Head of caudate nucleus (tissue), 42 donors: ENCODE results near the gene APOBEC4.
A peak's percentile ranks its signal among the peaks of the same experiment; 100 is the strongest.
"Not testable (repeated sequence)": the region's sequence is repeated elsewhere in the genome, so short reads cannot be mapped to it uniquely, and the experiment has no call there.

ENCODE experiments used
- DNase-seq, 42 donors: peaks; one replicate each; pipeline versions ENCODE4 v3.0.0 to v3.0.0-alpha.2; 2020 to 2021; ENCODE audit warnings: mixed read lengths in 7 of 42
- intact Hi-C: fragments of 100-400 bp; cut with DNase I; formaldehyde crosslinking; loops from one replicate; pipeline ENCODE4 v1.15.0; 2022

Gene APOBEC4

DNA sequence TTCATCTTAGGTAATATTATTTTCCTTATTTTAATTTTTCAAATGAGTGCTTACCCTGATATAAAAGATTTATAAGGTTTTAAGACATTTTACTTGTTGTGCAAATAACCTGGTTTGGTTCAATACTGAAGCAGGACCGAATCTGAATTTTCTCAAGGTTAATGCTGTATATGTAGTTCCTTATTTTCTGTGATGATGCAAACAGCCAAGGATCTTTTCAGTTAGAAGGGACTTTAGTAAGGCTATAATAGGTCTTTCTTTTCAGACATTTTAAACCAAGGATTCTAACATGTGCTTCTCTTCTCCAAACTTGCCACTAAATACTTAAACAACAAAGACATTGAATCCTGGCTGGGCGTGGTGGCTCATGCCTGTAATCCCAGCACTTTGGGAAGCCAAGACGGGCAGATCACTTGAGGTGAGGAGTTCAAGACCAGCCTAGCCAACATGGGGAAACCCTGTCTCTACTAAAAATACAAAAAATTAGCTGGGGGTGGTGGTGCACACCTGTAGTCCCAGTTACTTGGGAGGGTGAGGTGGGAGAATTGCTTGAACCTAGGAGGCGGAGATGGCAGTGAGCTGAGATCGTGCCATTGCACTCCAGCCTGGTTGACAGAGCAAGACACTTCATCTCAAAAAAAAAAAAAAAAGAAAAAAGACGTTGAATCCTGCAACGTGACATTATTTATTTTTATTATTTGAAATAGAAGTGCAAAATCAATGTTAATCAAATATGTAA lies 14.3 kb downstream of the APOBEC4 start:
- no peak for DNase-seq
- intact Hi-C loops = loop anchor here (10.0 kb wide), 1 partner anchor 166 kb away; the partner anchor contains the start of gene RGL1

DNA sequence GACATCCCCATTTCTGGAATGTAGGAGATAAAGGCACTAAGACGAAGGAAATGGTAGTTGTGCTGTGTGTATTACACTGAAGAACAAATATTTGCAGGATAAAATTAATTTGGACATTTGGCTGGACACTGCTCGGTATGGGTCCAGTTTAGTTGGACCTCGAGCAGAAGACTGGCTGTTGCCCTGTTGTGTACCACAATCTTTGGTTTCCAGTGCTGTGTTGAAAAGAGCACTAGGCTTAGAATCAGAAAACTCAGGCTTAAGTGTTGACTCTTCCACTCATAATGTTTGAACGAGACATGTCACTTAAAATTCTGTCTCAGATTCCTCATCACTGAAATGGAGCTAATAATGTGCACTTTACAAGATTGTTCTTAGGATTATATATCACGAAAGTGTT lies 16.3 kb downstream of the APOBEC4 start:
- intact Hi-C loops = loop anchor here (10.0 kb wide), 1 partner anchor 168 kb away; the partner anchor contains the start of gene RGL1
- no peak for DNase-seq

DNA sequence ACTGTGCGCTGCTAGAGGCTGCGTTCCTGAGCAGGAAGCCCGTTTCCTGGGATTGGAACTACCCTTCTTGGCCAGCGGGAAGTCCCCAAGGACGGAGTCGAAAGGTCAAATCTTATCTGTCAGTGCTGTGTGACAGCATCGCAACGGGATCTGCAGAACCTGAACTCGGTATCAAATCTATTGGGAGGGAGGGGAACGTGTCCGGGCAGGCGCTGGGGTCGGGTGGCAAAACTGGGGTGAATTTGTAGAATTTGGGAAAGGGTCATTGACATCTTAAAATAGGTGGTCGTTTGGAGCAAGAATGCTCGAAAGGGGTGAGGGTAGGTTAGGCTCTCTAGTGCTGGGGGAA lies 16.8 kb downstream of the APOBEC4 start:
- intact Hi-C loops = loop anchor here (10.0 kb wide), 1 partner anchor 168 kb away; the partner anchor contains the start of gene RGL1
- no peak for DNase-seq

DNA sequence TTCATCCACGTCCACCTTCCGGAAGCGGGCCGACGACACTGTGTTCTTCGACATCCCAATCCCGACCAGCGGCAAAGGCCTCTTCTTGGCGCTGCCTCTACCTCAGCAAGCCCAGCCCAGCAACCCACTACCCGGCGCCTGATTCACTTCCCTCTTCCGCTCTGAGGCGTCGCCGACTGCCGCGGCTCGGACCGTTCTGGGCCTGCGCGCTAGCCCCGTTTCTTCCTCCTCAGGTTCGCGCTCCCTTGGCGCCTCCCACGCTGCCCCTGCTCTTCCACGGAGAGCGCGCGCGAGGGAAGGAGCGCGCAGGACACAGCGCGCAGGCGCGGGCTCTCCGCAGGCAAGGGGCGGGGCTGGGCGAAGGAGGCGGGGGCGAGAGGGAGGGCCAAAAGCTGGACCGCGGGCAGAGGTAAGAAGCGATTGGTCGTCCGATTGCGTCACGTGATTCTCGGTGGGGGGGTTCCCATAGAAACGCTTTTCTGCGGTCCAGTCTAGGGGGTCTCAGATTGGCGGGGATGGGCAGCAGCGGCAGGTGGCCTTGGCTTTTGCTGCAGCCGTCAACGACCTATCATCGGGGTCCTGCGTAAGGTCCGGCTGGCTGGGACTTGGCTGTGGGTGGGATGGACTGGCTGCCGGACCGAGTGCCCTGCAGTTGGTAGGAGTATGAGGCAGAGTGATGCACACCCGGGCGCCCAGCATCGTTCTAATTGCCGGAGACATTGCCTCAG lies 17.3 kb downstream of the APOBEC4 start, which contains the start of gene ARPC5:
Gene ARPC5 (minus strand): TSS at position 178 of the 728 bp plus-strand sequence. CDS start 124 bp downstream, at position 54.
- intact Hi-C loops = loop anchor here (10.0 kb wide), 1 partner anchor 169 kb away; the partner anchor contains the start of gene RGL1
- DNase-seq = peak; percentile 93 to 99 (median 98)

DNA sequence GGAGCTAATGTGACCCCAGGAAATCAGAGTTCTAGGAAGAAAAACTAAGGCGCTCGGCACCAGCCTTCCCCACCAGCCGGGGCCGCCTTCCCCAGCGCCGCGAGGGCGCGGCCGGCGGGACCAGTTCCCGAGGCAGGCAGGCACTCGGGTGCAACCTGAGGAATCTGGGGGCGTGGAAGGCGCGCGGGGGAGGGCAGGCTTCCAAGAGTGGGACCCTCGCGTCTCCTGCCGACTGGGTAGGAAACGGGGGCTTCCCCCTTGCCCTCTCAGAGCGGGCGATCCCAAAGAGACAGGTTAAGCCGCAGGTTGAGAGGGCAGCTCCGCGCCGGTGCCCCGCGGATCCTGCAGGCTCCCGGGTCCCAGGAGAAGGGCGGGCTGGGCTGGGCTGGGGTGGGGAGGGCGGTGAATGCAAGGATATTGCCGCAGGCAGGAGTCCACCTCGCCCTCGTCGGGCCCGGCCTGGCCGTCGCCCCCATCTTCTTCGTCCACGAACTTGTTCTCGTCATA lies 18.0 kb downstream of the APOBEC4 start:
- intact Hi-C loops = loop anchor here (10.0 kb wide), 1 partner anchor 170 kb away; the partner anchor contains the start of gene RGL1
- DNase-seq = peak in 41 of 42 donors; percentile 18 to 74 (median 54)

- intact Hi-C loops = loop anchor here (10.0 kb wide), 1 partner anchor 170 kb away; the partner anchor contains the start of gene RGL1
- DNase-seq = no peak
Observed at GRCh38 chr1:183634429-183635065, 18.6 kb downstream of the APOBEC4 start.

GRCh38 chr1:183633676-183634343 lies 19.3 kb downstream of the APOBEC4 start:
- intact Hi-C loops = loop anchor here (10.0 kb wide), 1 partner anchor 171 kb away; the partner anchor contains the start of gene RGL1
- DNase-seq = peak in 10 of 42 donors; percentile 21 to 77 (median 46)

DNA sequence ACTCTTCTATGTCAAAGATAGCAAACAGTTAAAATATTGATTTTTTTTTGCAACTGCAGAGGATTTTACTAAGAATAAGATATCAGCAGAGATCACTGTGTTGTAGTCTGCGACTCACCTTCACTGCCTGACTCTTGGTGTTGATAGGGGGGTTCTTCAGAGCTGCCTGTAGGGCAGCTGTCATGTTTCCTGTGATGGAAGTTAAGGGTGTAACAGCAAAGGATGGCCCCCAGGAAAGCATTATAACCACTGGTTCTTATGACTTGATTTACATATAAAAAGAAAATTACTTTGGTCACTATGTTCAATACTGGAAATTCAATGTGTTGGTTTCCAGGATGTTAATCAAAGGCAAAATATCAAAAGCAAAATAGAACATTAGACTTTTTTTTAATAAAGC lies 20.2 kb downstream of the APOBEC4 start:
- intact Hi-C loops = loop anchor here (10.0 kb wide), 1 partner anchor 172 kb away; the partner anchor contains the start of gene RGL1
- DNase-seq = no peak

DNA sequence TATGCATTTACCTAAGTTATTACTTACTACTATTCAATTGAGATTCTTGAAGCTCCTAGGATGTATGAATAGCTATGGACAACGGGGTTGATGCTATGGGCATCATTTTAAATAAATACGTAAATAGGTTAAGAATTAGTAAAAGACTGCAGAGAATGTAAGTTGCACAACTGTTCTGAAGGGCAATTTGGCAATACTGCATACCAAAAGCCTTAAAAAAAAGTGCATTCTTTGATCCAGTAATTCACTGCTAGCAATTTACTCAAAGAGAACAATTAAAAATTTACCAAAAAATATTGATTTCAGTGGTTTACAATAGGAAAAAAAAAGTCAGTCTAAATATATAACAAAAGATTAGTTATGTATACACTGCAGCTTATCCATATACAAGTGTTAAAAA lies 21.0 kb downstream of the APOBEC4 start:
- intact Hi-C loops = loop anchor here (10.0 kb wide), 1 partner anchor 173 kb away; the partner anchor contains the start of gene RGL1
- no peak for DNase-seq

DNA sequence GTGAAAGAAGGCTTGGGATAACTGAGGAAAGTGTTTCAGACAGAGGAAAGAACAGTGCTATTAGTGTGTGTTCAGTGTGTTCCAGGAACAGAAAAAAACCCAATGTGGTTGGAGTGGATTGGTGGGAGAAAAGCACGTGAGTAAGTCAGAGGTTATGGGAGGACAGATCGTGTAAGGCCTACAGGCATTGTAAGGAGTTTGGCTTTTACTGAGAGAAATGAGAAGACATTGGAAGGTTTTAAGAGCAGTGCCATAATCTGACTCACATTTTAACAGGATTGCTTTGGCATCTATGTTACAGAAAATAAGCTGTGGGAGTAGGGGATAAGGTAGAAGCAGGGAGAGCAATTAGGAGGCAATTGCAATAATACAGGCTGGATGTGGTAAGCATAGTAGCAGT lies 22.4 kb downstream of the APOBEC4 start:
- DNase-seq = peak in 10 of 42 donors; percentile 28 to 63 (median 47)
- intact Hi-C loops = loop anchor here (10.0 kb wide), 1 partner anchor 174 kb away; the partner anchor contains the start of gene RGL1

DNA sequence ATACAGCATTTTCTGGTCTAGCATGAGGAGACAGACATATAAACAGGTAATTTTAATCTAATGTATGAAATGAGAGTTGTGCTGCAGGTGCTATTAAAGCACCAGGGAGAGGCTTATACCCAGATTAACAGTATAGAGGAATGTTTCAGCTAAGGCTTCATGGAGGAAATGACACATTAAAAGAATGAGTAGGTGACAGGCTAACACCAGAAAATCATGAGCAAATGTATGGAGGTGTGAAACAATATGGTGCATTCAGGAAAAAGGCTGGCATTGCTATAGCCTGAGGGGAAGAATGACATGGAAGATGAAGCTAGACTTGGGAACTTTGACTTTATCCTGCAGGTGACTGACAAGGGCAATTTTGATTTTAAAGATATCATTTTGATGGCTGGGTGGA lies 24.6 kb downstream of the APOBEC4 start:
- intact Hi-C loops = loop anchor here (5.0 kb wide), 1 partner anchor 156 kb away; the partner anchor contains the start of gene SMG7
- no peak for DNase-seq

GRCh38 chr1:183626236-183626635 lies 26.9 kb downstream of the APOBEC4 start:
- intact Hi-C loops = loop anchor here (5.0 kb wide), 1 partner anchor 154 kb away; the partner anchor contains the start of gene SMG7
- not testable (repeated sequence) for DNase-seq

DNA sequence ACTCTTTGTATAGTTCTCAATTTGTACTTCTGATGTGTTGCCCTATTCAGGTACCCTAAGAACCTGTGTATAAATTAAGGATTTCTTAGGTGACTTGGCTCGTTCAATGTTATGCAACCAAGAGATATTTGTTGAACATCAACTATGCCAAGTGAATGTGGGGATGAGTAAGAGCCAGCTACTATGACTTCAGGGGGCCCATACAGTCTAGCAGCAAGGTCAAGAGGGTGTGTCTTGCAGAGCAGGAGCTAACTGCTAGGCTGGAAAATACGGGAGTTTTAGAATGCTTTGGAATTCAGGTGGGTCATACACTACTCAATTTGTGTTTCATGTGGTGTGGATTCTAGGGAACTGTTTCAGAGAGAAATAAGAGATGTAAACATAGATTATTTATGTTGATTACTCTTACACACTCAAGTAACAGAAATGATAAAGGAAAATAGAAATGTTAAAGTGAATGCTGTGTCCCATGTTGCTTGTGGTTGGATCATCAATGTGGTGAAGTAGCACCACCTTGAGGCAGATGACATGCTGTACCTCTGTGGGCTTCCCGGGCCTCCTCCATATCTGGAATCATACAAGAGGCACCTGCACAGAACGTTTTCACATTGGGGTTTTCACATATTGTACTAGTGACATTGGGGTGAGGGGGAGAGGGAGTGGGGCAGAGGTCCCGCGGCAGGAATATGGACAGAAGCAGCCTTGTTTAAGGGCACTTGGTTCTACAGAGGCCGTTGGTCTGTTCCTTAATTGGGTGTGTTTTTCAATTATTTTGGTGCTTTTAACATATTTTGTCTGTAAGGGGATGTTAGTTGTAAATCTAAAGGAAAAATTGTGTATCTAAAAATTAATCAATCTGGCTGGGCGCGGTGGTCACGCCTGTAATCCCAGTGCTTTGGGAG lies 30.0 kb downstream of the APOBEC4 start:
- peak in 41 of 42 donors; percentile 30 to 83 (median 66) for DNase-seq
- intact Hi-C loops = no loop called here

- intact Hi-C loops = no loop called here
- no peak for DNase-seq
Observed at GRCh38 chr1:183622013-183622412, 31.1 kb downstream of the APOBEC4 start.

DNA sequence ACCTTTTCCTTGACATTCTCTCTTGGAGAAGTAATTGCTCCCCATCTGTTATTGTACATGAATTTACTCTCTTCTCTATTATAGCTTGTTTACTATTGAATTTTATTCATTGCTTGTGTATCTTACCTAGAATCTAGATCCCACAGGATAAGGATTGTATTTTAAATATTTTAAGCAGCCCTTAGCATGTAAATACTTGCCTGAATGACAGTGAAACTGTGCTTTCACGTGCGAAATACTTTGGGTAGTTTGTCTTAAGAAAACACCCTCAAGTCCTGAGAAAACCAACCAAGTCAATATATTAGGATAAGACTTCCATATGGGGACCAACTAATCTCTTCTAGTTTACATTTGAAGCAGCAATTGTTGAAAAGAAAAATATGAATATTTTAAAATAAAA lies 32.8 kb downstream of the APOBEC4 start:
- intact Hi-C loops = no loop called here
- DNase-seq = no peak

- DNase-seq = no peak
- intact Hi-C loops = no loop called here
Observed at GRCh38 chr1:183619781-183620180, 33.3 kb downstream of the APOBEC4 start.

DNA sequence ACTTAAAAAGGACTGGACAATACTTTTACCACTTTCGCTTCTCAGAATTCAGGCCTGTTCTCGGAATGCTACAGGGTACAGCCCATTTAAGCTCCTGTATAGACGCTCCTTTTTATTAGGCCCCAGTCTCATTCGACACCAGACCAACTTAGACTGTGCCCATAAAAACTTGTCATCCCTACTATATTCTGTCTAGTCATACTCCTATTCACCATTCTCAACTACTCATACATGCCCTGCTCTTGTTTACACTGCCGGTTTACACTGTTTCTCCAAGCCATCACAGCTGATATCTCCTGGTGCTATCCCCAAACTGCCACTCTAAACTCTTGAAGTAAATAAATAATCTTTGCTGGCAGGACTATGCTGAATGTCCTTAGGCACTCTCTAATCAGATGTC lies 34.9 kb downstream of the APOBEC4 start:
- intact Hi-C loops, DNase-seq: not testable (repeated sequence)
